Left lung (tissue), 10 donors: ENCODE data around the gene KRCC1. TPM values are rescaled to one million over a fixed set of nuclear protein-coding genes. Genes with fewer than 3 reads are reported as not detected.
A peak's percentile ranks its signal among the peaks of the same experiment; 100 is the strongest.

ENCODE experiments used
- ATAC-seq: fragments of 200-7000 bp; cut with Tn5 transposase; one replicate; pipeline ENCODE4 v1.9.1; 2020; ENCODE audit warnings: moderate library complexity
- DNase-seq, 4 donors: peaks; one replicate each; pipeline ENCODE4 v3.0.0-alpha.2; 2013 to 2020
- H3K27ac ChIP-seq, 2 donors: fragments of 200-600 bp; sonication (generic) in 1 of 2; one replicate each; pipeline versions ENCODE4 v1.5.0 to v1.8.0; 2020 to 2021
- H3K27me3 ChIP-seq, 2 donors: fragments of 200-600 bp; sonication (generic) in 1 of 2; one replicate each; pipeline versions ENCODE4 v1.5.0 to v1.8.0; 2020 to 2021
- H3K36me3 ChIP-seq, 2 donors: fragments of 200-600 bp; sonication (generic) in 1 of 2; one replicate each; pipeline versions ENCODE4 v1.5.0 to v1.8.0; 2020 to 2021
- H3K4me1 ChIP-seq, 2 donors: fragments of 200-600 bp; one replicate each; pipeline ENCODE4 v1.8.0; 2021
- H3K4me3 ChIP-seq, 2 donors: fragments of 200-600 bp; sonication (generic) in 1 of 2; one replicate each; pipeline versions ENCODE4 v1.5.0 to v1.8.0; 2020 to 2021; ENCODE audit warnings: mild to moderate bottlenecking in 1 of 2
- H3K9me3 ChIP-seq, 2 donors: fragments of 200-600 bp; sonication (generic) in 1 of 2; one replicate each; pipeline versions ENCODE4 v1.5.0 to v1.8.0; 2020 to 2021
- CTCF ChIP-seq, 2 donors: fragments of 200-600 bp; sonication (generic) in 1 of 2; IDR thresholded peaks; one replicate each; pipeline versions ENCODE4 v1.5.0 to v1.8.0; 2021; ENCODE audit warnings: antibody characterized with exemption in 2 of 2
- intact Hi-C, 2 donors: fragments of 100-400 bp; cut with DNase I; formaldehyde crosslinking; loops; one replicate each; pipeline versions ENCODE4 v1.11.2 to v1.14.2; 2022
- polyA plus RNA-seq, 6 donors: library from polyadenylated mRNA; unstranded; fragments of 120-200 nt; gene quantifications; one replicate each; pipeline ENCODE4 v1.2.1, GENCODE V29; 2013; ENCODE audit not compliant: insufficient read length in 6 of 6
- total RNA-seq, 2 donors: library from RNA; stranded (reverse); fragmentation: NEBNext Ultra II Directional; extraction: Animal tissue kit (Norgen Biotek cat#: 25700); gene quantifications; one replicate each; pipeline ENCODE4 v1.2.1, GENCODE V29; 2021
- donor health status: DM: no; HTN: yes; CAD: no.
- donor health status: DM: no; HTN: no; CAD: no.

KRCC1 gene
- total and polyA plus RNA-seq, 8 donors: 19.7 to 52.9 (median 49.5) TPM

- H3K4me1 ChIP-seq: no peaks in the 10 kb centered on the region
- no peaks in the 10 kb centered on the region for H3K27me3 ChIP-seq
- no peaks in the 10 kb centered on the region for H3K9me3 ChIP-seq
- no peak overlapping the region for H3K27ac ChIP-seq
- intact Hi-C loops: no loop called here
- H3K36me3 ChIP-seq: no peaks in the 10 kb centered on the region
- no peak for TF ChIP-seq CTCF (IDR thresholded peaks at IDR 0.05)
- ATAC-seq (no peak), DNase-seq (no peak)
- H3K4me3 ChIP-seq: no peak overlapping the region
Measured at GRCh38 chr2:88080545-88080944, 25.0 kb upstream of the KRCC1 start.

DNA sequence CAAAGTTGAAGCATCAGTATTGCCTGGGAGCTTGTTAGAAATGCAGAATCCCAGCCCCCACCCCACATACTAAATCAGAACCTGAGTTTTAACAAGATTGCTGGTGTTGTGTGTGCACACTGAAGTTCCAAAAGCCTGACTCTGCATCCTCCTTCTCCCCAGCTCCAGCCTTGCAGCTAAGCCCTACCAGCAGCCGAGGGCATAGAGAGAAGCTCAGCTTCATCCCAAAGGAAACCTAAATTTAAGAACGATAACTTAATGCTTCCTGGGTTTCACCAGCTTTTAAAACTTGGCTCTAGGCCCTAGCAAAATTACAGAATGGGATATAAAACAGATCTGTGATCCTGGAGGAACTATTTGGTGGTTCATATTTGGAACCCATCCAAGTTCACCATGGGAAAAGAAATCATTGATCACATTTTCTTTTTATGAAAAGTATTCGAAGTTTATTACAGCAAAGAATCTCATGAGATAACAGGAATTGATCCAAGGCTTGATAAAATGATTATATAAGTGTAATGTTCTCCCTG lies 23.1 kb upstream of the KRCC1 start:
- Histone ChIP-seq H3K4me3 (no peak overlapping the region), H3K36me3 (no peaks in the 10 kb centered on the region), H3K27ac (no peak overlapping the region), H3K4me1 (peaks cover 0 to 7% of the 10 kb centered on the region in 2 donors), H3K9me3 (no peaks in the 10 kb centered on the region), H3K27me3 (no peaks in the 10 kb centered on the region)
- DNase-seq: no peak
- no peak for ATAC-seq
- intact Hi-C loops: no loop called here
- TF ChIP-seq CTCF (IDR thresholded peaks at IDR 0.05): no peak

DNA sequence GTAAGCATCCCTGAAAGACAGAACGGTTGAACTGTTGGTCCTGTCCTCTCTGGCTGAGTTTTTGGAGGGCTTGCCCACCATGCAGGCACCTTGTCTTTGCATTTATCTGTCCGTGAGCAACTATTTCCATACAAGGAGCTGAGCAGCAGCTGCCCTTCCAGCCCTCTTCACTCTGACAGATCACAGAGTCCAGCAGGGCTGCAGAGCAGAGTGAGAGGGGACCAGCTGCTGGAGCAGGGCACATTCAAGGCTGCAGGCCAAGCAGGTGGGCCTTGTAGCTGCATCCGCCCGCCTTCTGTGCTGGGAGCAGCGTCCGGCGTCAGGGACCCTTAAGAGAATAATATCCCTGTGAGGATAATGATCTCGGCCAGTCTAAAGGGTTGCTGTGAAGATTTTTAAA lies 21.5 kb upstream of the KRCC1 start:
- no peak for TF ChIP-seq CTCF (IDR thresholded peaks at IDR 0.05)
- Histone ChIP-seq H3K4me3 (no peak overlapping the region), H3K36me3 (no peaks in the 10 kb centered on the region), H3K27me3 (no peaks in the 10 kb centered on the region), H3K27ac (no peak overlapping the region), H3K9me3 (no peaks in the 10 kb centered on the region), H3K4me1 (peaks cover 0 to 7% of the 10 kb centered on the region in 2 donors)
- no peak for ATAC-seq
- no peak for DNase-seq
- intact Hi-C loops: no loop called here

DNA sequence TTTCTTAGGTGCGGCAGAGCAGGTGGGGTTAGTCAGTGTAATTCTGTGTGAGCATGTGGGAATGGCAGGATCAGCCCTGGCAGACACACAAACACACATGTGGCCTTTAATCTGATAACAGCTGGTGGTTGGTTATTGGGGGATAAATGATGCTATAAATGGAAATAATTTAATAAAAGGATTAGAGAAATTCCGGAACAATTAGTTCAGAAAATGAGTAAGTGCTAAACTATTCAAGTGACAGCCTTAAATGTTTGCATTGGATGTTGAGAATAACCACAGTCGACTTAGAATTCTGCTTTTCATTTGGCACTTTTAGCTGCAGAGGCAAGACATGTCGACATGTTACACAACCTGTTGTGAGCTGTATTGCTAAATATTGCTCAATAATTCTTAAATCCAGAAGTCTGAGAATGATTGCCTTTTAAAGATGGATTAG lies 19.3 kb upstream of the KRCC1 start:
- peak in 1 of 4 donors; percentile 22 for DNase-seq
- Histone ChIP-seq H3K4me1 (peaks cover 0 to 7% of the 10 kb centered on the region in 2 donors), H3K4me3 (no peak overlapping the region), H3K36me3 (no peaks in the 10 kb centered on the region), H3K27ac (no peak overlapping the region), H3K9me3 (no peaks in the 10 kb centered on the region), H3K27me3 (no peaks in the 10 kb centered on the region)
- intact Hi-C loops: no loop called here
- TF ChIP-seq CTCF (IDR thresholded peaks at IDR 0.05): no peak
- ATAC-seq: peak; percentile 93

DNA sequence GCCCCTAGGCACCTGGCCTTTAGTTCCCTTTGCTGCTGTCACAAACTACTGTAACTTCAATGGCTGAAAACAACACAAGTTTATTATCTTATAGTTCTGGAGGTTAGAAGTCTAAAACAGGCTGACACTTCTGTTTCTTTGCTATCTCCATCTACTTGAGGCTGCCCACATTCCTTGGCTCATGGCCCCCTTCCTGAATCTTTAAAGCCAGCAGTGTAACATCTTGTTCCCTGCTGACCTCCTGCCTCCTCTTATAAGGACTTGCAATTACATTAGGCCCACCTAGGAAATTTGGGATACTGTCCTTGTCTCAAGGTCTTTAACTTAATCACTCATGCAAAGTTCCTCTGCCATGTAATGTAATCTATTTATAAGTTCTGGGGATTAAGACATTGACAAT lies 18.6 kb upstream of the KRCC1 start:
- TF ChIP-seq CTCF (IDR thresholded peaks at IDR 0.05): no peak
- H3K27me3 ChIP-seq: no peaks in the 10 kb centered on the region
- DNase-seq: no peak
- ATAC-seq: no peak
- H3K4me1 ChIP-seq: peaks cover 0 to 7% of the 10 kb centered on the region in 2 donors
- H3K4me3 ChIP-seq: no peak overlapping the region
- H3K27ac ChIP-seq: no peak overlapping the region
- H3K9me3 ChIP-seq: no peaks in the 10 kb centered on the region
- no peaks in the 10 kb centered on the region for H3K36me3 ChIP-seq
- intact Hi-C loops: no loop called here
